Activated CD4-positive, alpha-beta T cell treated with anti-CD3 and anti-CD28 coated beads, Interleukin-2, Interleukin-6, amounts not matched to agents 100 ng/mL and 50 ng/mL, durations not matched to agents 16 hours and 8 hours (primary cell): ENCODE results near the gene SDHC.
"Not testable (repeated sequence)": the region's sequence is repeated elsewhere in the genome, so short reads cannot be mapped to it uniquely, and the experiment has no call there.

Source experiments
- DNase-seq: peaks from one replicate; pipeline ENCODE4 v3.0.0-alpha.2; 2020

The SDHC gene

DNA sequence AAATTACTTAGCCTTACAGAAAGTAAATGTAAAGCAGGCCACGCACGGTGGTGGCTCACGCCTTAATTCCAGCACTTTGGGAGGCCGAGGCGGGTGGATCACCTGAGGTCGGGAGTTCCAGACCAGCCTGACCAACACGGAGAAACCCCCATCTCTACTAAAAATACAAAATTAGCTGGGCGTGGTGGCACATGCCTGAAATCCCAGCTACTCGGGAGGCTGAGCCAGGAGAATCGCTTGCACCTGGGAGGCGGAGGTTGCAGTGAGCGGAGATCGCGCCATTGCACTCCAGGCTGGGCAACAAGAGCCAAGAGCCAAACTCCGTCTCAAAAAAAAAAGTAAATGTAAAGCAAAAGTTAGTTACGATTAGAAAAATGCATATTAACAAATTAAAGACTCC lies 75.0 kb downstream of the SDHC start:
- DNase-seq: not testable (repeated sequence)

DNA sequence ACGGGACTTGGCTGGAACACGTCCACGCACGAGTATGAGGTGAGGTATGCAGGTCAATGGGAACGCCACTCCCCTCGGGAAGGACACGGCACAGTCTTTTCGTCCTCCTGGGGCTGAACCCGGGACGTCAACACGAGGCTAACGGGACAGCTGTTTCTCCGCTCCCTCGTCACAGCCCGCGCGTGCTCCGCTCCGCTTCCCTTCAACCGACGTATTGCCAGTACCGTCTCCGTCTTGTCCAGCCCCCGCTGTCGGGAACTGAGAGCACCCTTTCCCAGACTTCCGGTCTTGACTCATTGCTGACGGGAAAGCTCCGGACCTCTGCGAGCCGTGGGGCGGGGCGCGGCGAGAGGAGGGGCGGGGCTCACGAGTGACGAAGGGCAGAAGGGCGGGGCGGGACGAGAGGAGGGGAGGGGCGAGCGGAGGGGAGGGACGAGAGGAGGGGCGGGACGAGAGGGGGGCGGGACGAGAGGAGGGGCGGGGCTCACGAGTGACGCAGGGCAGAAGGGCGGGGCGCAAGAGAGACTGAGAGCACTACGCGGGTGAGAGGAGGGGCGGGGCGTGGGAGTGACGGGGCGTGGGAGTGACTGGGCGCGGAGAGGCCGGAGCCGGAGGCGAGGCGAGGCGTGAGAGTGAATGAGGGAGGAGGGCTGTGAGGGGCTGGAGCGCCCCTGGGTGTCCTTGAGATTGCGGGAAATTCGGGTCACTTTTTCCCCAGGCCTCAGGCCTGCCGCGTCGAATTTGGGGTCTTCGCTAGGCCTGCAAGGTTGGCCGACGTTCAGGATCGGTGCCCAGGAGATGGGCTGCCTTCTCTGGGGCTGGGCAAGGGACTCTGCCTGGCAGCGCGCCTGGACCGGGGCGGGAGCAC lies 75.7 kb downstream of the SDHC start:
- DNase-seq: peak; percentile 96

- DNase-seq: no peak
These were observed 76.3 kb downstream of the SDHC start for GRCh38 chr1:161390559-161390858.

DNA sequence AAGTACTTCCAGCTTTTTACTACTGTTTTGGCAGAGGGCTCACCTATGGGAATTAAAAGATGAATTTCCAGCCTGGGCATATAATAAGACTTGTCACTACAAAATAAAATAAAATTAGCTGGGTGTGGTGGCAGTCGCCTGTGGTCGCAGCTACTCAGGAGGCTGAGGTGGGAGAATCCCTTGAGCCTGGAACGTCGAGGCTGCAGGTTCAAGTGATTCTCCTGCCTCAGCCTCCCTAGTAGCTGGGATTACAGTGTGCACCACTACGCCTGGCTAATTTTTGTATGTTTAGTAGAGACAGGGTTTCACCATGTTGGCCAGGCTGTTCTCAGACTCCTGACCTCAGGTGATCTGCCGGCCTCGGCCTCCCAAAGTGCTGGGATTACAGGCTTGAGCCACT lies 77.0 kb downstream of the SDHC start:
- not testable (repeated sequence) for DNase-seq

DNA sequence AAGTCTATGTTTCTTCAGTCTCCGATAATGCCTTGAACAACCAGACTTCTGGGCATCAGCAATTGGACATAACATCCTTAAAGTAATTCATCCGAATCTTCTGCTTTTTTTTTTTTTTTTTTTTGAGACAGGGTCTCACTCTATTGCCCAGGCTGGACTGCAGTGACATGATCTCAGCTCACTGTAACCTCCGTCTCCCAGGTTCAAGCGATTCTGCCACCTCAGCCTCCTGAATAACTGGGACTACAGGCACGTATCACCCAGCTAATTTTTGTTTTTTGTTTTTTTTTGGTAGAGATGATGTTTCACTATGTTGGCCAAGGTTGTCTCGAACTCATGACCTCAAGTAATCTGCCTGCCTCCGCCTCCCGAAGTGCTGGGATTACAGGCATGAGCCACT lies 77.4 kb downstream of the SDHC start:
- no peak for DNase-seq

GRCh38 chr1:161393151-161393550 lies 79.0 kb downstream of the SDHC start:
- no peak for DNase-seq

- not testable (repeated sequence) for DNase-seq
These were observed 82.9 kb downstream of the SDHC start for GRCh38 chr1:161397038-161397437.

DNA sequence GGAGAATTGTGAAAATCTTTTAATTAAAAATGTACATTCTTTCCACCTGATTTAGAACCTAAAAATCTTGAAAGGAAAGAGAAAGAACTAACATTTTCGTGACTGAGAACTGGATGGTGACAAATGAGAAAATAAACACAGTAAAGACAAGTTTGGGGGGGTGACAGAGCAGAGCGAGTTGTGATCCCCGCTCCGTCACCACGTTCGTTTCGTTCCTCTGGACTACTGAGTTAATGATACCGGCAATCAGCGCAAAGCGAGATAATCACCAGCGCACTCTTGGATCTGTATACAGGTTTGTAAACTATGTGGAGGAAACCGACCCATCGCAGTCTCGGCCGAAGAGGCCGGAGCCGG lies 84.7 kb downstream of the SDHC start:
- no peak for DNase-seq

DNA sequence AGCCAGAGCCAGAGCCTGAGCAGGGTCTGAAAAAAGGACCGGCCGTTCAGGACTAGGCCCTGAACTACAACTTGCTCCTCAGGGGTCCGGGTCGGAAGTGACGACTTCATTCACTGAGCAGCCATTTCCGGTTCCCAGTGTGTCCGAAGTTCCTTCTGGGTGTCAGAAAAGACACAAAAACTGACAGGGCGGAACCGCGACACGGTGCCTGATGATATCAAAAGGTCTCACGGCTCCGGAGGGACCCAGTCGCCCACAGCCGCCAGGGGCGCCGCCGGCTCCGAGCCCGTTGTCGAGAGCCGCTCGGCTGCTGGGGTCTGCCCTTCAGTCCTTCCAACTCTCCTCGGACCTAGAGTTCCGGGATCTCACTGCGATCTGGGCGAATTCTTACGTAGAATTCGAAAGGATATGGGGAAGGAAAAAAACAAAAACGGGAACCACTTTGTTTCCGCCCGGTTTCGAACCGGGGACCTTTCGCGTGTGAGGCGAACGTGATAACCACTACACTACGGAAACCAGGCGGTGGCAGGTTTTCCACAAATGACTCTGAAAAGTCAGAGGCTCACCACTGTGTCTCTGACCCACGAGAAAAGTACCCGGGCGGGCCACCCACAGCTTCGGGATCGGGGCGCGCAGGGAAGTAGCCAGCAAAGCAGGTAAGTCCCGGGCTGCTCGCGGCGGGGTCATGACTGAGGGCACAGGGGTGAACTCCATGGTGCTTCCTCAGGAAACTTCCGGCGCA lies 85.2 kb downstream of the SDHC start:
- peak; percentile 93 for DNase-seq

GRCh38 chr1:161402446-161402845 lies 88.3 kb downstream of the SDHC start:
- no peak for DNase-seq

DNA sequence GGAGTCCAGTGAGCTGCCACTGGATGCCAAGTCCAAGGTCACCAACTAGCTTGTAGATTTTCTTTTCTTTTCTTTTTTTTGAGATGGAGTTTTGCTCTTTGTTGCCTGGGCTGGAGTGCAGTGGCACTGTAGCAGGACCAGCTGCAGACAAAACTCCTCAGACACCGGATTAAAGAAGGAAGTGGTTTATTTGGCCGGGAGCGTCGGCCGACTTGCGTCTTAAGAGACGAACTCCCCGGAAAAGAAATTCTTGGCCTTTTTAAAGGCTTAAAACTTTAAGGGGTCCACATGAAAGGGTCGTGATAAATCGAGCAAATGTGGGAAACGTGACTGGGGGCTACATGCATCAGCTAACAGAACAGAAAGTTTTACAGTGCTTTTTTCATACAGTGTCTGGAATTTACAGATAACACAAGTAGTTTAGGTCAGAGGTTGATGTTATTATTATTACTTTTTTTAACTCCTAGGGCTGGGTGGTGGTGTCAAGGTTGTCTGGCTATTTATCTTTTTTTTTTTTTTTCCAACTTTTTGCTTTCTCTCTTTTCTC lies 89.9 kb downstream of the SDHC start:
- no peak for DNase-seq

DNA sequence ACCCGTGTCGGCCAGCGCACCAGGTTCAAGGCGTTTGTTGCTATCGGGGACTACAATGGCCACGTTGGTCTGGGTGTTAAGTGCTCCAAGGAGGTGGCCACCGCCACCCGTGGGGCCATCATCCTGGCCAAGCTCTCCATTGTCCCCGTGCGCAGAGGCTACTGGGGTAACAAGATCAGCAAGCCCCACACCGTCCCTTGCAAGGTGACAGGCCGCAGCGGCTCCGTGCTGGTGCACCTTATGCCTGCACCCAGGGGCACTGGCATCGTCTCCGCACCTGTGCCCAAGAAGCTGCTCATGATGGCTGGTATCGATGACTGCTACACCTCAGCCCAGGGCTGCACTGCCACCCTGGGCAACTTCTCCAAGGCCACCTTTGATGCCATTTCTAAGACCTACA lies 92.4 kb downstream of the SDHC start:
- not testable (repeated sequence) for DNase-seq

DNA sequence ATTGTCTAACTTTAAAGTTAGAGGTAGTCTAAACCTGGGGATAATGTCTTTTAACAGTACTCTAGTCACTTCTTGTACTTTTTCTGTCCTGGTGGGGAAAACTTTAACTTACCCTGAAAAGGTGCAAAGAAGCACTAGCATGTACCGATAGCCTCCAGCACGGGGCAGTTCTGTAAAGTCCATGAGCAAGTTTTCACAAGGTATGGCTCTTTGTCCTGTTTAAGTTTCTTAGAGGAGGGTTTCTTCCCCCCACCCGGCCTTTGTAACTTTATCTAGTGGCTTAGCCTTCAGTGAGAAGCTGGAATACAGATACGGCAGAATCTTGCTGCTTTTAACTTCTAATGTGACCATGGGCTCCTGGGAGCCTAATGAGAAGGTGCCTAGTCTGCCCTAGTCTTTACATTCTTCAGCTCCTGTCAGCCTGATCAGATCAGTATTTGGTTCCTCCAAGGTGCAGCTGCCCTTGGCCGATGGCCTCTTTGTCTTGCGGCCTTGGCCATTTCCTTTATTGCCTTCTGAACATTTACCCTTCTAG lies 93.3 kb downstream of the SDHC start:
- no peak for DNase-seq

- DNase-seq: no peak
These were observed 94.4 kb downstream of the SDHC start for GRCh38 chr1:161408429-161409052.

- DNase-seq: peak; percentile 65
These were observed 95.9 kb downstream of the SDHC start for GRCh38 chr1:161409848-161410635.

- not testable (repeated sequence) for DNase-seq
These were observed 96.4 kb downstream of the SDHC start for GRCh38 chr1:161410636-161410970.
